Middle frontal gyrus (tissue), 1 donor: ENCODE data around the gene NR3C1.

Experiments used
- DNase-seq: peaks from one replicate; pipeline ENCODE4 v3.0.0-alpha.2; 2015; ENCODE audit warnings: low spot score; ENCODE audit errors: extremely low spot score

Gene NR3C1

DNA sequence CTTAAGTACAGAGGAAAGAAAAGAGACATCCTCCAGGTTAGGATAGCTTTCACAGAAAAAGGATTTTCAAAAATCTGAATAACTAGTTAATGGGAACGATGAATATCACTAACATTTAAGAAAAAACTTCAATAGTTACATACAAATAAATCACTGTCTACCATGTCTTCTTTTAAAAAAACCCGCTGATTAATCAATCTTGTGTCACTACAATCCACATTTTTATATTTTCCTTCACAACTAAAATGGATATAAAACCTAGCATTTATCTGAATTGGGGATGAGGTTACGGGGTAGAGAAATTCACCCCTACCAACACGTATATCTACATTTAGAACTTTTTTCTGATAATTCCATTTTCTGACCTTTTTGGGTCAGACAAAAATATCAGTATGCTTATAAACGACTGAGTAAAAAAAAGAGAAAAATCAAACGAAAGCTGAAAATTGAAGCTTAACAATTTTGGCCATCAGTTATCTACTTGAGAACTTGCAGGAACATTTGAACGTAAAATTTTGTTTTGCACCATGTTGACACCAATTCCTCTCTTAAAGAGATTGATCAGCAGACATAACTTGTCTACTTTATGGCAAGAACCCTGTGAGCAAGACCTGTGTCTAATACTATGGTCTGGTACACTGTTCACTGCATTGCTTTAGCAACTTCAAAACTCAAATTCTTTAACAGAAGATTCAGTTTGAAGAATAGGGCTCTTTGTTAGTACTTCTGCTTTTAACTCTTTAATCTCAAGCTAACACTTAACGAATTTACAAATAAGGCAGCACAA is 4.8 kb downstream of the NR3C1 start:
- no peak for DNase-seq

DNA sequence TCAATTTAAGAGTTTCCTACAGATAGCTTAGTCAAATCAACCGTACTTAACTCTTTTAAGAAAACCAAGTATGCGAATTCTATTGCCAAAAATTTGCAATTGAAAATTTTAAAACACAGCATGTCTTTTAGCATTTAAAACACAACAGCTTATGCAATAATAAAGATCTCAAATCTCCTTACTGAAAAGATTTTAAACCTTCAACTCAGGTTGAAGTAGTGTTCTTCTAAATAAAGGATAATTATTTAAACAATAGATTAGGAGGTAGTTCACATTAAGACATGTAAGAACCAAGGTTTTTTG is 5.5 kb downstream of the NR3C1 start:
- no peak for DNase-seq

GRCh38 chr5:143397302-143398052 is 6.0 kb downstream of the NR3C1 start:
- no peak for DNase-seq

GRCh38 chr5:143396353-143396940 is 7.0 kb downstream of the NR3C1 start:
- no peak for DNase-seq

GRCh38 chr5:143395638-143396352 is 7.7 kb downstream of the NR3C1 start:
- no peak for DNase-seq

- DNase-seq, result no peak
These were observed 10.0 kb downstream of the NR3C1 start for GRCh38 chr5:143393524-143393923.

DNA sequence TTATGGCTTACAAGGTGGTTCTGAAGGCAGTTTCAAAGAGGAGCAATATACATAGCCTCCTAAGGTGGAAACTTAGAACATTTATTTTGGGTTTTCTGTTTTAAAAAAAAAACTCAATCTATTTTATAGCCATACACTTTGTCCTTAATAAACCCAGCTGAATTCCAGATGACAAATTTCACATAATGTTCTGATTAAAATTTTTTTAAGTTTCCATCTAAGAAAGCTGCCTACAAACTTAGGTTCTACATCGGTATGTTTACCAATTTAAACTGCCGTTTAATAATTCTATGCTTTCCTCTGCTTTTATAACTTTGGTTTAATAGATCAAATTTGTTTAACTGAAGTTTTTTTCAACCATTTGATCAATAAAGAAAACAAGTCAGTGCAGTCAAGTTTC is 12.5 kb downstream of the NR3C1 start:
- DNase-seq, result no peak

DNA sequence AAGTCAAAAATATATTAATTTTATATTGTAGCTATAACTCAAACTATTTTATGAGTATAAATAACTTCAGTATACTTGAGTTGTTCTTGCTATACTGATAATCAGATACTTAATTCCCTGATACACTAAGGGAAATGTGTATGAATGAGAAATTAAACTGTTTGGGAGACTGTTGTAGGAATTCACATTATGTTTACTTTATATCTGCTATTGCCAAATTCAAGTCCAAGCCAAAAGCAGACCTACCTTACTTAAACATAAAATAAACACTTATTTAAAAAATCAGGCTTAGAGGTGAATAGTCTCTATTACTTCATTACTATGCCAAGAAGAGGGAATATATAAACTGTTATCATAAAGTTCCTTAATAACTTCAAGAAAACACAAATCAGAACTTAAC is 13.2 kb downstream of the NR3C1 start:
- no peak for DNase-seq

- DNase-seq, result no peak
These were observed 16.8 kb downstream of the NR3C1 start for GRCh38 chr5:143386725-143387124.

GRCh38 chr5:143384865-143385657 is 18.4 kb downstream of the NR3C1 start:
- DNase-seq, result no peak

GRCh38 chr5:143383988-143384387 is 19.5 kb downstream of the NR3C1 start:
- no peak for DNase-seq

- no peak for DNase-seq
These were observed 23.9 kb downstream of the NR3C1 start for GRCh38 chr5:143379606-143380005.

DNA sequence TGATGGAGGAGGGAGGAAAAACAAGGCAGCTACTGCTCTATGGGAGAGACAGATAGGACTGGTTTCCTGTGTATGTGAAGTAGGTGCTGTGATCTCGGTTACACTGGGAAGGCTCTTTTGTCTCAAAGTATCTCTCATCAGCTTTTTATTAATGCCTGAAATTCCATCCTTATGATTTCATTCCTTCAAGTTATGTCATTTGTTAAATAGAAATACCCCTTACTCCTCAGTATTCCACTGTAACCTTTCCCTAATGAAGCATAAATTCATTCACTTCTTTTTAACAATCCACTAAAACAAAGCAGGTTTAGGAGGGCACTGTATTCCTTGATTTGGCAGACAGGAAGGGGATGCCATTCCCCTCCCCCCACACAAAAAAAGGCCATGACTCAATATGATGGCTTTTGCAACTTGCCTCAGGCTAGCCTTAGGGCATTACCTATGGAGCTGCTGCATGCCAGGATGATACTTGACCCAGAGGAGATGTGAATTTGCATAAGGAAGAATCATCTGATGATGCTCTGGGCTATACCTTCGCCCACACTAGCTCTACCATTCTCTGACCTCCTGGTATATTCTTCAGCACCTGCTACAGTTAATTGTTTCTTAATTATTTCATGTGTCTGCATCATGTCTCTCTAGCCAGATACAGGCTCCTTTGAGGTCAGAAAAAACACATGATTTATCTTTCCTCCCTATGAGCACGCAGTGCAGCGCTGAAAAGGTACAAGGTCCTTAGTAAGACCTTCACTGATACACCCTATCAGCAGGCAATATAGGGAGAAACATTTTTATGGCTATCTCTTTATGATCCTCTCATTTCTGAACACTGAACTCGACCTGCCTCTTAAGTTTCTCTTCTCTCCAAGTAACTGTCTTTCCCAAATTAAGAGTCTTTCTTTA is 26.3 kb downstream of the NR3C1 start:
- no peak for DNase-seq

- no peak for DNase-seq
These were observed 27.2 kb downstream of the NR3C1 start for GRCh38 chr5:143376195-143376779.

DNA sequence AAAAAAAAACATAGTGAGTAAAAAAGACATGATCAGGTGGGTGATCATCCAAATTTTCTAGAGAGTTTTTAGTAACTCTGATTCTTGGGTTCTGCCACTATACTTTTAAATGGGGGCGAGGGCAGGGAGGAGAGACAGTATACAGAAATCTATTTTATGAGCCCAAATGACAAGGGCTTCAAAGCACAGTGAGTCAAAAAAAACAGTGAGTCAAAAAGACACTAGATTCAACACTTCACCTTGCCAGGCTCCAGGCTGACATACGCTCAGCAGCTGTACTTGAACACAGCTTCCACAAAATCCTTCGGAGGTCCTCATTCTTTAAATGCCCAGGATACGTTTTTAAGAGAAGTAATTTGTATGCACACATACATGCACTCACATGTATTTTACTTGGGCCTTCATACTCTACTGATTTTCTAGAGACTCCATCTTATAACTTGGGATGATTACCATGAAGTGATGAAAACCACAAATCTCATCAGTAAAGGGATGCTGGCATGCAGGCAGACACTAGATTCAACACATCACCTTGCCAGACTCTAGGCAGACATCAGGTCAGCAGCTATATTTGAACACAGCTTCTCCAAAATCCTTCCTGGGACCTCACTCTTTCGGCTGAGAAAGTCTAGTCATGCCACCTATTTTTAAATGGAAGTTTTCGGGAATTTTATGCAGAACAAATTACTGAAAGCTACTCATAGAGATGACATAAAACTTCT is 28.8 kb downstream of the NR3C1 start:
- no peak for DNase-seq

GRCh38 chr5:143373076-143373475 is 30.4 kb downstream of the NR3C1 start:
- no peak for DNase-seq

GRCh38 chr5:143372187-143372829 is 31.2 kb downstream of the NR3C1 start:
- DNase-seq, result no peak

DNA sequence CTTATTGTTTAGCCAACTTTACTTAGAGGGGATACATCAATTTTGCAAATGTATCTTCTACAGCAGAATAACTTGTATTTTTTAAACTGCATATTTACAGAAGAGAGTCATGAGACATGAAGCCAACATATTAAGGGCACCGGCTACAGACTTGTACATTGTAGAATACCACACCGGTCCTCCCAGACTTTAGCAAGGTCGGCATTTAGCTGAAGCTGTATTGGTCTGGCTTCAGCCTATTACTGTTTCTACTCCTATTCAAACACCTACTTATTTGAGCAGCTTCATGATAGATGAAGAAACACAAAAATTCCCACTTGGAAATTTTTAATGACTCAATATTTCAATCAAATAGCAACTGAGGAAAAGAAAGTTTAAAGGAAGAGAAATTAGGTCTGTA is 33.0 kb downstream of the NR3C1 start:
- DNase-seq, result no peak

- no peak for DNase-seq
These were observed 39.4 kb downstream of the NR3C1 start for GRCh38 chr5:143364061-143364460.
